Loucy (cell line): ENCODE results near the gene CCDC187.

Source experiments
- H2AFZ ChIP-seq: fragments of 200-600 bp; sonication (generic); 2 replicates; pipeline ENCODE4 v1.6.0; 2016; ENCODE audit warnings: antibody characterized with exemption, mild to moderate bottlenecking, low read length, moderate library complexity
- H3F3A ChIP-seq: fragments of 200-600 bp; 2 replicates; pipeline ENCODE4 v1.6.0; 2016; ENCODE audit warnings: antibody characterized with exemption, low read depth, mild to moderate bottlenecking
- H3K27me3 ChIP-seq: fragments of 200-600 bp; sonication (generic); 2 replicates; pipeline ENCODE4 v1.6.1; 2014; ENCODE audit warnings: low read length, mild to moderate bottlenecking; ENCODE audit not compliant: insufficient read depth, poor library complexity, severe bottlenecking
- H3K36me3 ChIP-seq: fragments of 200-600 bp; sonication (generic); 2 replicates; pipeline ENCODE4 v1.6.1; 2016; ENCODE audit warnings: low read length; ENCODE audit not compliant: insufficient read depth
- H3K4me1 ChIP-seq: fragments of 200-600 bp; sonication (generic); 2 replicates; pipeline ENCODE4 v1.5.1; 2014; ENCODE audit warnings: low read length, mild to moderate bottlenecking; ENCODE audit not compliant: insufficient read depth, poor library complexity, severe bottlenecking
- H3K4me2 ChIP-seq: fragments of 200-600 bp; sonication (generic); 2 replicates; pipeline ENCODE4 v1.6.0; 2014; ENCODE audit warnings: antibody characterized with exemption, low read length, low read depth, mild to moderate bottlenecking; ENCODE audit not compliant: poor library complexity, severe bottlenecking
- H3K4me3 ChIP-seq: fragments of 200-600 bp; sonication (generic); 2 replicates; pipeline ENCODE4 v1.5.1; 2014; ENCODE audit warnings: low read length, mild to moderate bottlenecking, mixed read lengths; ENCODE audit not compliant: poor library complexity, severe bottlenecking
- H3K79me2 ChIP-seq: fragments of 200-600 bp; sonication (generic); 2 replicates; pipeline ENCODE4 v1.6.1; 2014; ENCODE audit warnings: low read length; ENCODE audit not compliant: insufficient read depth
- H3K9ac ChIP-seq: fragments of 200-600 bp; sonication (generic); 2 replicates; pipeline ENCODE4 v1.6.0; 2014; ENCODE audit warnings: mild to moderate bottlenecking, low read depth, low read length, moderate library complexity; ENCODE audit not compliant: poor library complexity, severe bottlenecking
- H3K9me2 ChIP-seq: fragments of 200-600 bp; sonication (generic); replicated peaks from 2 replicates; pipeline ENCODE4 v1.6.1; 2016; ENCODE audit warnings: low read depth, low read length, mixed read lengths
- H3K9me3 ChIP-seq: fragments of 200-600 bp; sonication (generic); 2 replicates; pipeline ENCODE4 v1.6.1; 2014; ENCODE audit warnings: mild to moderate bottlenecking, antibody characterized with exemption, low read length, low read depth; ENCODE audit not compliant: insufficient read depth
- H4K20me1 ChIP-seq: fragments of 200-600 bp; sonication (generic); 2 replicates; pipeline ENCODE4 v1.6.0; 2014; ENCODE audit warnings: antibody characterized with exemption, low read length, mild to moderate bottlenecking; ENCODE audit not compliant: insufficient read depth, poor library complexity, severe bottlenecking
- CTCF ChIP-seq: fragments of 200-600 bp; sonication (generic); conservative IDR thresholded peaks from 2 replicates; pipeline ENCODE4 v1.5.1; 2014; ENCODE audit warnings: mild to moderate bottlenecking, antibody characterized with exemption, low read length
- EZH2phosphoT487 ChIP-seq: fragments of 200-600 bp; IDR thresholded peaks from 2 replicates; pipeline ENCODE4 v1.6.1; 2018; ENCODE audit warnings: antibody characterized with exemption, mild to moderate bottlenecking, moderate library complexity, borderline replicate concordance

CCDC187 gene

GRCh38 chr9:136290508-136291000, 13.3 kb downstream of the CCDC187 start:
- Histone ChIP-seq H3K9ac (no peak overlapping the region), H4K20me1 (no peaks in the 10 kb centered on the region), H2AFZ (no peak overlapping the region), H3K9me2 (no peaks in the 10 kb centered on the region), H3K79me2 (no peaks in the 10 kb centered on the region), H3K36me3 (no peaks in the 10 kb centered on the region), H3K4me1 (no peaks in the 10 kb centered on the region), H3K4me3 (no peak overlapping the region), H3K27me3 (no peaks in the 10 kb centered on the region), H3K4me2 (no peak overlapping the region), H3K9me3 (no peaks in the 10 kb centered on the region), H3F3A (no peaks in the 10 kb centered on the region)
- TF ChIP-seq CTCF (no peak), EZH2phosphoT487 (no peak)

GRCh38 chr9:136289651-136290507, 14.0 kb downstream of the CCDC187 start:
- H3K4me2 ChIP-seq = no peak overlapping the region
- H3K4me3 ChIP-seq = no peak overlapping the region
- no peak for TF ChIP-seq EZH2phosphoT487
- no peak for TF ChIP-seq CTCF
- no peaks in the 10 kb centered on the region for H3K4me1 ChIP-seq
- no peaks in the 10 kb centered on the region for H3K36me3 ChIP-seq
- H3K9me2 ChIP-seq = no peaks in the 10 kb centered on the region
- H3K9me3 ChIP-seq = no peaks in the 10 kb centered on the region
- H2AFZ ChIP-seq = no peak overlapping the region
- no peaks in the 10 kb centered on the region for H3F3A ChIP-seq
- H4K20me1 ChIP-seq = no peaks in the 10 kb centered on the region
- H3K27me3 ChIP-seq = no peaks in the 10 kb centered on the region
- H3K9ac ChIP-seq = no peak overlapping the region
- no peaks in the 10 kb centered on the region for H3K79me2 ChIP-seq

DNA sequence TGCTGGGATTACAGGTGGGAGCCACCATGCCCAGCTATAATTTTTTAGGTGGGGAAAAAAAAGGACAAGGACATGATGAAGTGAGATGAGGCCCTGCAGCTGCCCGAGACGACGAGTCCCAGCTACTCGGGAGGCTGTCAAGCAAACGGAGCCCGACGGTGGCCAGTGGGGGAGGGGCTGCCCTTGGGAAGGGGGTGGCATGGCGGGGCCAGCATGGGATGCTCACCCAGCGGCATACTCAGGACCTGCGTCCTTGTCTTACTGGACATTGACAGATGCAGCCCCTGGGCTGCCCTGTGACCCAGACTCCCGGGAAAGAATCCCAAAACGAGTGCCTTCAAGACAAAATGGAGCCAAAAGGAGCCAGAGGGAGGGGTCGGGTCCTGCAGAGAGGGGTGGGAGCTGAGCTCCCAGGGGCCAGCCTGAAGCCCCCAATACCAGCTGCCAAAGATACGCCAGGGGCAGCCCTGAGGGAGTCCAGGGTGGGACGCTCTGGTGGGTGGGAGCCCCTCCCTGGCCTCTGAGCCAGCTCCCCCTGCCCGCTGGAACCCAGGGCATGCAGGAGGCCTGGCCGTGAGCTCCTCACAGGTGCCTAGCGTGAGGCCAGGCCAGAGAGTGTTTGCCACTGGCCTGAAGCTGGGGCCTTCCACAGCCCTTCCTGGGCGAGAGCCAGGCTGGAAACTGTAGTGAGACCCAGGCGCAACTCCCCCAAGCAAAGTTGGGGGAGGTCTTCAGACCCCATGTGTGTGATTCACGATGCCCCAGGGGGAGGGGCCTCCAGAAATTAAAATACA, 15.7 kb downstream of the CCDC187 start:
- Histone ChIP-seq H3K4me2 (no peak overlapping the region), H3K27me3 (no peaks in the 10 kb centered on the region), H3K79me2 (no peaks in the 10 kb centered on the region)

More for the DNA sequence above, 15.7 kb downstream of the CCDC187 start:
- Histone ChIP-seq H3F3A (no peaks in the 10 kb centered on the region), H4K20me1 (no peaks in the 10 kb centered on the region), H3K4me3 (no peak overlapping the region), H3K9ac (no peak overlapping the region), H3K36me3 (no peaks in the 10 kb centered on the region), H3K9me3 (no peaks in the 10 kb centered on the region), H2AFZ (no peak overlapping the region), H3K9me2 (no peaks in the 10 kb centered on the region), H3K4me1 (peaks cover 4% of the 10 kb centered on the region)
- TF ChIP-seq EZH2phosphoT487 (no peak), CTCF (no peak)
